ENCODE measurements around the gene MTHFD2L.
A peak's percentile ranks its signal among the peaks of the same experiment; 100 is the strongest.

Gene MTHFD2L

GRCh38 chr4:74157154-74157553 lies 764 bp upstream of the MTHFD2L start:
- CTCF ChIA-PET = no interaction called here
- TF ChIP-seq ARNT (IDR thresholded peaks at IDR 0.05) (no peak), FOXA1 (IDR thresholded peaks at IDR 0.05) (no peak), ELF4 (IDR thresholded peaks at IDR 0.05) (no peak), FOXM1 (IDR thresholded peaks at IDR 0.05; ENCODE audit: borderline replicate concordance) (no peak), NFRKB (IDR thresholded peaks at IDR 0.05) (no peak), SP1 (IDR thresholded peaks at IDR 0.05) (no peak), ZNF384 (IDR thresholded peaks at IDR 0.05) (no peak)
- POLR2A ChIA-PET = interaction anchor here (0.6 to 1.6 kb wide), 2 partner anchors 9 to 10 kb away, joined by 3 to 7 read pairs; no protein-coding TSS in a partner anchor
- no peak for DNase-seq (ENCODE audit: extremely low spot score)

- CTCF ChIA-PET = no interaction called here
- DNase-seq (ENCODE audit: extremely low spot score) = no peak
- POLR2A ChIA-PET = no interaction called here
- no peak for TF ChIP-seq ZNF384 (IDR thresholded peaks at IDR 0.05)
- no peak for TF ChIP-seq ARNT (IDR thresholded peaks at IDR 0.05)
- TF ChIP-seq FOXM1 (IDR thresholded peaks at IDR 0.05; ENCODE audit: borderline replicate concordance) = no peak
- TF ChIP-seq FOXK2 (IDR thresholded peaks at IDR 0.05) = no peak
- peak; percentile 48 for TF ChIP-seq L3MBTL2 (conservative IDR thresholded peaks at IDR 0.05)
Observed at GRCh38 chr4:74158466-74159142, 686 bp downstream of the MTHFD2L start.

GRCh38 chr4:74159143-74159709 lies 1.3 kb downstream of the MTHFD2L start:
- CTCF ChIA-PET = no interaction called here
- DNase-seq (ENCODE audit: extremely low spot score) = no peak
- POLR2A ChIA-PET = no interaction called here
- TF ChIP-seq TARDBP (IDR thresholded peaks at IDR 0.05) = no peak
- TF ChIP-seq FOXM1 (IDR thresholded peaks at IDR 0.05; ENCODE audit: borderline replicate concordance) = no peak
- TF ChIP-seq LEF1 (IDR thresholded peaks at IDR 0.05; ENCODE audit: borderline replicate concordance) = no peak

- ChIA-PET CTCF (no interaction called here), POLR2A (interaction anchor here (0.8 kb wide), 1 partner anchor 79 kb away, joined by 3 read pairs; no protein-coding TSS in a partner anchor)
- TF ChIP-seq SUZ12 (IDR thresholded peaks at IDR 0.05) (no peak), ELF4 (IDR thresholded peaks at IDR 0.05) (no peak), HDGF (IDR thresholded peaks at IDR 0.05; ENCODE audit: borderline replicate concordance) (no peak), CTBP1 (IDR thresholded peaks at IDR 0.05; ENCODE audit: borderline replicate concordance) (no peak), ZNF384 (IDR thresholded peaks at IDR 0.05) (no peak)
- DNase-seq (ENCODE audit: extremely low spot score) = no peak
Observed at GRCh38 chr4:74161666-74162450, 3.9 kb downstream of the MTHFD2L start.

GRCh38 chr4:74166135-74166534 lies 8.2 kb downstream of the MTHFD2L start:
- DNase-seq (ENCODE audit: extremely low spot score) = no peak
- ChIA-PET POLR2A (no interaction called here), CTCF (no interaction called here)
- no peak for TF ChIP-seq SP1 (IDR thresholded peaks at IDR 0.05)
- no peak for TF ChIP-seq FOXK2 (IDR thresholded peaks at IDR 0.05)

GRCh38 chr4:74166818-74167217 lies 8.9 kb downstream of the MTHFD2L start:
- CTCF ChIA-PET = no interaction called here
- POLR2A ChIA-PET = no interaction called here
- no peak for TF ChIP-seq CTBP1 (IDR thresholded peaks at IDR 0.05; ENCODE audit: borderline replicate concordance)
- TF ChIP-seq NFRKB (IDR thresholded peaks at IDR 0.05) = no peak
- TF ChIP-seq PKNOX1 (IDR thresholded peaks at IDR 0.05) = no peak
- TF ChIP-seq FOXA1 (IDR thresholded peaks at IDR 0.05) = no peak
- no peak for TF ChIP-seq LEF1 (IDR thresholded peaks at IDR 0.05; ENCODE audit: borderline replicate concordance)
- no peak for TF ChIP-seq L3MBTL2 (conservative IDR thresholded peaks at IDR 0.05)
- TF ChIP-seq FOXM1 (IDR thresholded peaks at IDR 0.05; ENCODE audit: borderline replicate concordance) = no peak
- TF ChIP-seq SP1 (IDR thresholded peaks at IDR 0.05) = no peak
- no peak for TF ChIP-seq SUZ12 (IDR thresholded peaks at IDR 0.05)
- no peak for TF ChIP-seq TARDBP (IDR thresholded peaks at IDR 0.05)
- no peak for TF ChIP-seq HDGF (IDR thresholded peaks at IDR 0.05; ENCODE audit: borderline replicate concordance)
- no peak for TF ChIP-seq ARNT (IDR thresholded peaks at IDR 0.05)
- no peak for TF ChIP-seq ELF4 (IDR thresholded peaks at IDR 0.05)
- no peak for TF ChIP-seq FOXK2 (IDR thresholded peaks at IDR 0.05)
- TF ChIP-seq BHLHE40 (IDR thresholded peaks at IDR 0.05; ENCODE audit: borderline replicate concordance) = no peak
- DNase-seq (ENCODE audit: extremely low spot score) = no peak

- DNase-seq (ENCODE audit: extremely low spot score) = no peak
- POLR2A ChIA-PET = no interaction called here
- no peak for TF ChIP-seq FOXA1 (IDR thresholded peaks at IDR 0.05)
- no peak for TF ChIP-seq ARNT (IDR thresholded peaks at IDR 0.05)
- no peak for TF ChIP-seq FOXK2 (IDR thresholded peaks at IDR 0.05)
- no peak for TF ChIP-seq BHLHE40 (IDR thresholded peaks at IDR 0.05; ENCODE audit: borderline replicate concordance)
- no peak for TF ChIP-seq CTBP1 (IDR thresholded peaks at IDR 0.05; ENCODE audit: borderline replicate concordance)
- no peak for TF ChIP-seq HDGF (IDR thresholded peaks at IDR 0.05; ENCODE audit: borderline replicate concordance)
- TF ChIP-seq TARDBP (IDR thresholded peaks at IDR 0.05) = no peak
- TF ChIP-seq PKNOX1 (IDR thresholded peaks at IDR 0.05) = no peak
- no peak for TF ChIP-seq FOXM1 (IDR thresholded peaks at IDR 0.05; ENCODE audit: borderline replicate concordance)
- no peak for TF ChIP-seq ELF4 (IDR thresholded peaks at IDR 0.05)
- no peak for TF ChIP-seq NFRKB (IDR thresholded peaks at IDR 0.05)
- CTCF ChIA-PET = no interaction called here
Observed at GRCh38 chr4:74167585-74167984, 9.7 kb downstream of the MTHFD2L start.

Data from HEK293T (cell line).